Measurements from ENCODE around the gene SERP2. TPM values are rescaled to one million over a fixed set of nuclear protein-coding genes. Genes with fewer than 3 reads are reported as not detected.

SERP2 gene
- total and polyA plus RNA-seq, 9 of the 15 experiments (the other 6 are each of a cell fraction or from before 2014, with no cell fraction given) = 0.13 TPM; not detected in 8

DNA sequence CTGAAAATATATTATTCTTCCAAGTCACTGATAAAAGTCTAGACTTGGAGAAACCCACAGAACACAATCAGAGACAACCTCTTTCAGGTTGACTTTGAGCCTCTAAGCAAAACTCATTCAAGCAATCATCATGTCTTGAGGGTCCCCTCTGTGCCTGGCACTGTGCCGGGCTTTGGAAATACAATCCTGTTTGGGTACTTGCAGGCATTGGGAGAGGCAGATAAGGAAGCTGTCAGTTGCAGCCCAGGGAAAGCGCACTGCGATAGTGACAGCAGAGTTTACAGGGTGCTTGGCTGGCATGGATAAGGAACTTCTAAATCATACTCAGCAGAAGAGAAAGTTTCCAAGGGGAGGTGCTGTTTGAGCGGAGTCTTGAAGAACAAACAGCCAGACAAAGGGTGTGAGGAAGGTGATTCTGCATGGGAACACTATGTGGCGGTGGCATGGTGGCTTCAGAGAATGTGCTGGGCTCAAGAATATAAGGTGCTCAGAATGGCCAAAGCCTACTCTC, 9.1 kb downstream of the SERP2 start (continued):
- TF ChIP-seq CREB3L1 (IDR thresholded peaks at IDR 0.05; ENCODE audit: borderline replicate concordance, low read depth) (no peak), MXD1 (CRISPR knock-in tag; IDR thresholded peaks at IDR 0.05; ENCODE audit: borderline replicate concordance, poor library complexity, severe bottlenecking) (no peak), MCM5 (IDR thresholded peaks at IDR 0.05; ENCODE audit: low read depth) (no peak), REST (IDR thresholded peaks at IDR 0.05; ENCODE audit: borderline replicate concordance) (peak; percentile 18; the same call in 1 of the 2 replicates), REST (CRISPR knock-in tag; IDR thresholded peaks at IDR 0.05; ENCODE audit: low read depth) (no peak), ATF7 (IDR thresholded peaks at IDR 0.05) (no peak), PCBP1 (IDR thresholded peaks at IDR 0.05; ENCODE audit: low read depth, low read length, poor library complexity, severe bottlenecking) (no peak), SNAPC5 (CRISPR knock-in tag; IDR thresholded peaks at IDR 0.05) (no peak), TAF7 (tag; IDR thresholded peaks at IDR 0.05) (no peak), NBN (IDR thresholded peaks at IDR 0.05; ENCODE audit: low read depth) (no peak), KAT2B (IDR thresholded peaks at IDR 0.05; ENCODE audit: low read depth, low read length) (no peak), PRPF4 (IDR thresholded peaks at IDR 0.05; ENCODE audit: insufficient read depth, low read depth, low read length, poor library complexity, severe bottlenecking) (no peak)
- TF ChIP-seq, protein P1, sequence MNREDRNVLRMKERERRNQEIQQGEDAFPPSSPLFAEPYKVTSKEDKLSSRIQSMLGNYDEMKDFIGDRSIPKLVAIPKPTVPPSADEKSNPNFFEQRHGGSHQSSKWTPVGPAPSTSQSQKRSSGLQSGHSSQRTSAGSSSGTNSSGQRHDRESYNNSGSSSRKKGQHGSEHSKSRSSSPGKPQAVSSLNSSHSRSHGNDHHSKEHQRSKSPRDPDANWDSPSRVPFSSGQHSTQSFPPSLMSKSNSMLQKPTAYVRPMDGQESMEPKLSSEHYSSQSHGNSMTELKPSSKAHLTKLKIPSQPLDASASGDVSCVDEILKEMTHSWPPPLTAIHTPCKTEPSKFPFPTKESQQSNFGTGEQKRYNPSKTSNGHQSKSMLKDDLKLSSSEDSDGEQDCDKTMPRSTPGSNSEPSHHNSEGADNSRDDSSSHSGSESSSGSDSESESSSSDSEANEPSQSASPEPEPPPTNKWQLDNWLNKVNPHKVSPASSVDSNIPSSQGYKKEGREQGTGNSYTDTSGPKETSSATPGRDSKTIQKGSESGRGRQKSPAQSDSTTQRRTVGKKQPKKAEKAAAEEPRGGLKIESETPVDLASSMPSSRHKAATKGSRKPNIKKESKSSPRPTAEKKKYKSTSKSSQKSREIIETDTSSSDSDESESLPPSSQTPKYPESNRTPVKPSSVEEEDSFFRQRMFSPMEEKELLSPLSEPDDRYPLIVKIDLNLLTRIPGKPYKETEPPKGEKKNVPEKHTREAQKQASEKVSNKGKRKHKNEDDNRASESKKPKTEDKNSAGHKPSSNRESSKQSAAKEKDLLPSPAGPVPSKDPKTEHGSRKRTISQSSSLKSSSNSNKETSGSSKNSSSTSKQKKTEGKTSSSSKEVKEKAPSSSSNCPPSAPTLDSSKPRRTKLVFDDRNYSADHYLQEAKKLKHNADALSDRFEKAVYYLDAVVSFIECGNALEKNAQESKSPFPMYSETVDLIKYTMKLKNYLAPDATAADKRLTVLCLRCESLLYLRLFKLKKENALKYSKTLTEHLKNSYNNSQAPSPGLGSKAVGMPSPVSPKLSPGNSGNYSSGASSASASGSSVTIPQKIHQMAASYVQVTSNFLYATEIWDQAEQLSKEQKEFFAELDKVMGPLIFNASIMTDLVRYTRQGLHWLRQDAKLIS (CRISPR knock-in tag; IDR thresholded peaks at IDR 0.05) = no peak

All from K562 (cell line).